H1 (cell line): Measurements from ENCODE around the gene CCT4. TPM values are rescaled to one million over a fixed set of nuclear protein-coding genes. Genes with fewer than 3 reads are reported as not detected.

Experiments used
- CTBP2 ChIP-seq: IDR thresholded peaks from 2 replicates; pipeline ENCODE4 v1.7.0; 2011; ENCODE audit warnings: borderline replicate concordance, mild to moderate bottlenecking, moderate library complexity, mixed read lengths, low read length; ENCODE audit not compliant: insufficient read depth, insufficient read length
- polyA plus RNA-seq, 7 experiments: library from polyadenylated mRNA; depleted of rRNA in 3 of 7; stranded (reverse) in 5 of 7; unstranded in 2 of 7; fragments of >200 nt in 5 of 7; fragments of 200-250 nt in 2 of 7; gene quantifications; 1 replicate in 5 of 7; 2 replicates in 1 of 7; 4 replicates in 1 of 7; pipeline versions ENCODE4 v1.2.1 to v1.2.3, GENCODE V29; 2011 to 2013; ENCODE audit warnings: missing spikeins in 2 of 7, mixed read lengths in 2 of 7
- total RNA-seq: library from RNA; stranded (reverse); fragmentation: NEBNext Ultra II Directional; extraction: Animal tissue kit (Norgen Biotek cat#: 25700); gene quantifications from 2 replicates; pipeline ENCODE4 v1.2.1, GENCODE V29; 2021

The CCT4 gene
- total and polyA plus RNA-seq, 2 of the 8 experiments (the other 6 are each of a cell fraction or from before 2014, with no cell fraction given): 129 to 359 TPM

DNA sequence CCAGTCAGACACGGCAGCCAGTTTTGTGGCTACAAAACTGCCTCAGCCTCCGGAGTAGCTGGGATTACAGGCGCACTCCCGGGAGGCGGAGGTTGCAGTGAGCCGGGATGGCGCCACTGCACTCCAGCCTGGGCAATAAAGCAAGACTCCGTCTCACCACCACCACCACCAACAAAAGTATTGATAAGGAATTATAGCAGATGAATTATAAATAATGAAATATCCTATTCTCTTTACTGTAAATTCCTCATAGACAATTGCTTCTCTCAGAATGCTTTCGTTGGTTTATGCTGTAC lies 33.2 kb downstream of the CCT4 start (continued):
- no peak for TF ChIP-seq CTBP2
